HepG2 (cell line): ENCODE measurements around the gene EOLA2.

Source experiments
- ATF7 ChIP-seq, 2 experiments: fragments of 450-650 bp in 1 of 2; sonication (generic) in 1 of 2; formaldehyde crosslinking in 1 of 2; IDR thresholded peaks; 2 replicates each; pipeline versions ENCODE4 v1.4.0 to v1.6.1; 2016 to 2020; ENCODE audit warnings: antibody characterized with exemption in 1 of 2, mild to moderate bottlenecking in 1 of 2, missing genetic modification reagents in 1 of 2
- EZH2 ChIP-seq: conservative IDR thresholded peaks from 2 replicates; pipeline ENCODE4 v1.6.1; 2012; ENCODE audit warnings: mild to moderate bottlenecking, low read depth, low read length, moderate library complexity
- FOXA1 ChIP-seq, 2 experiments: fragments of 450-650 bp in 1 of 2; sonication (generic) in 1 of 2; formaldehyde crosslinking in 1 of 2; IDR thresholded peaks; 2 replicates each; pipeline versions ENCODE4 v1.4.0 to v1.6.1; 2016 to 2020; ENCODE audit warnings: missing genetic modification reagents in 1 of 2
- NFYB ChIP-seq: sonication (generic); formaldehyde crosslinking; IDR thresholded peaks from 2 replicates; pipeline ENCODE4 v1.4.0; 2020; ENCODE audit warnings: missing genetic modification reagents
- POLR2AphosphoS5 ChIP-seq: IDR thresholded peaks from 2 replicates; pipeline ENCODE4 v1.6.1; 2012; ENCODE audit warnings: low read depth, low read length
- SIN3A ChIP-seq: IDR thresholded peaks from 2 replicates; pipeline ENCODE4 v1.6.1; 2011; ENCODE audit warnings: low read depth, mild to moderate bottlenecking, control low read depth, low read length, borderline replicate concordance
- TBL1XR1 ChIP-seq: fragments of 150-350 bp; IDR thresholded peaks from 2 replicates; pipeline ENCODE4 v1.6.1; 2014; ENCODE audit warnings: borderline replicate concordance, low read length; ENCODE audit not compliant: partially characterized antibody
- TCF12 ChIP-seq, 2 experiments: fragments of 450-650 bp in 1 of 2; sonication (generic) in 1 of 2; formaldehyde crosslinking in 1 of 2; IDR thresholded peaks; 2 replicates each; pipeline versions ENCODE4 v1.6.1 to v1.8.0; 2017 to 2022; ENCODE audit warnings: antibody characterized with exemption in 1 of 2, mild to moderate bottlenecking in 1 of 2, missing genetic modification reagents in 1 of 2, moderate library complexity in 1 of 2
- TEAD3 ChIP-seq: optimal IDR thresholded peaks from 2 replicates; pipeline ENCODE3; 2016; ENCODE audit warnings: borderline replicate concordance
- TFDP1 ChIP-seq: IDR thresholded peaks from 2 replicates; pipeline ENCODE4 v1.6.1; 2016; ENCODE audit warnings: missing compliant biosample characterization, missing genetic modification reagents, borderline replicate concordance
- ZBTB34 ChIP-seq: sonication (generic); formaldehyde crosslinking; IDR thresholded peaks from 2 replicates; pipeline ENCODE4 v1.8.0; 2022; ENCODE audit warnings: mild to moderate bottlenecking, missing genetic modification reagents
- ZBTB37 ChIP-seq: sonication (generic); formaldehyde crosslinking; IDR thresholded peaks from 2 replicates; pipeline ENCODE4 v1.4.0; 2020; ENCODE audit warnings: mild to moderate bottlenecking, missing genetic modification reagents
- ZMYM4 ChIP-seq: sonication (generic); formaldehyde crosslinking; IDR thresholded peaks from 2 replicates; pipeline ENCODE4 v1.8.1; 2023; ENCODE audit warnings: mild to moderate bottlenecking, missing genetic modification reagents
- ZNF678 ChIP-seq: sonication (generic); formaldehyde crosslinking; IDR thresholded peaks from 2 replicates; pipeline ENCODE4 v1.4.0; 2020; ENCODE audit warnings: mild to moderate bottlenecking, missing genetic modification reagents

GRCh38 chrX:149916745-149917392 is 21.4 kb downstream of the EOLA2 start:
- TF ChIP-seq TBL1XR1 (no peak), NFYB (CRISPR knock-in tag) (no peak), ZBTB37 (no peak), ATF7 (IDR thresholded peaks at IDR 0.05) (no peak), ATF7 (CRISPR knock-in tag; IDR thresholded peaks at IDR 0.05) (no peak), TCF12 (IDR thresholded peaks at IDR 0.05) (no peak), TCF12 (CRISPR knock-in tag; IDR thresholded peaks at IDR 0.05) (no peak), TEAD3 (CRISPR knock-in tag) (no peak), ZNF678 (CRISPR knock-in tag) (no peak), POLR2AphosphoS5 (no peak), SIN3A (no peak), ZMYM4 (CRISPR knock-in tag) (no peak), EZH2 (no peak), ZBTB34 (no peak), FOXA1 (IDR thresholded peaks at IDR 0.05) (no peak), FOXA1 (CRISPR knock-in tag; IDR thresholded peaks at IDR 0.05) (no peak), TFDP1 (CRISPR knock-in tag) (no peak)
